Hepatocyte (in vitro differentiated cells): ENCODE measurements around the gene LDLRAP1.

ENCODE experiments used
- CTCF ChIP-seq: fragments of 200-600 bp; sonication (generic); IDR thresholded peaks from 2 replicates; pipeline ENCODE4 v1.5.1; 2016; ENCODE audit warnings: antibody characterized with exemption, mild to moderate bottlenecking; ENCODE audit not compliant: poor library complexity
- EZH2 ChIP-seq: fragments of 200-600 bp; sonication (generic); IDR thresholded peaks from 2 replicates; pipeline ENCODE4 v1.6.1; 2016; ENCODE audit warnings: antibody characterized with exemption, mild to moderate bottlenecking, borderline replicate concordance
- EZH2phosphoT487 ChIP-seq: fragments of 200-600 bp; sonication (generic); IDR thresholded peaks from one replicate; pipeline ENCODE4 v1.6.1; 2018; ENCODE audit warnings: antibody characterized with exemption, mild to moderate bottlenecking, low read depth, moderate library complexity; ENCODE audit not compliant: unreplicated experiment, severe bottlenecking

GRCh38 chr1:25613091-25613490 is 69.7 kb downstream of the LDLRAP1 start:
- TF ChIP-seq EZH2 (no peak), EZH2phosphoT487 (no peak), CTCF (no peak)
